Thyroid gland (tissue), 4 donors: ENCODE results near the gene STOML2. TPM values are rescaled to one million over a fixed set of nuclear protein-coding genes. Genes with fewer than 3 reads are reported as not detected.
"Not testable (repeated sequence)": the region's sequence is repeated elsewhere in the genome, so short reads cannot be mapped to it uniquely, and the experiment has no call there.

Experiments
- DNase-seq, 2 donors: peaks; one replicate each; pipeline ENCODE4 v3.0.0-alpha.2; 2019
- H3K27ac ChIP-seq, 3 donors: fragments of 200-600 bp; sonication (generic); 1 replicate in 2 of 3; 2 replicates in 1 of 3; pipeline ENCODE4 v1.5.1; 2016 to 2019; ENCODE audit warnings: mild to moderate bottlenecking in 1 of 3, moderate library complexity in 1 of 3
- H3K27me3 ChIP-seq: fragments of 200-600 bp; sonication (generic); one replicate; pipeline ENCODE4 v1.5.1; 2019
- H3K36me3 ChIP-seq, 2 donors: fragments of 200-600 bp; sonication (generic); one replicate each; pipeline ENCODE4 v1.5.1; 2016 to 2019
- H3K4me1 ChIP-seq, 2 donors: fragments of 200-600 bp; sonication (generic); one replicate each; pipeline ENCODE4 v1.5.1; 2017 to 2019
- H3K4me3 ChIP-seq, 3 donors: fragments of 200-600 bp; sonication (generic); replicated peaks in 1 of 3; 1 replicate in 2 of 3; 2 replicates in 1 of 3; pipeline ENCODE4 v1.5.1; 2016; ENCODE audit warnings: mild to moderate bottlenecking in 1 of 3
- H3K9me3 ChIP-seq: fragments of 200-600 bp; sonication (generic); one replicate; pipeline ENCODE4 v1.5.1; 2017
- CTCF ChIP-seq, 6 experiments: fragments of 200-600 bp in 3 of 6; fragments of 450-650 bp in 3 of 6; sonication (generic) in 3 of 6; IDR thresholded peaks; one replicate each; pipeline ENCODE4 v1.5.1; 2016 to 2019; ENCODE audit warnings: antibody characterized with exemption in 6 of 6, mild to moderate bottlenecking in 2 of 6, inconsistent platforms in 1 of 6, moderate library complexity in 1 of 6
- POLR2A ChIP-seq, 2 donors: fragments of 450-650 bp; IDR thresholded peaks; one replicate each; pipeline ENCODE4 v1.6.1; 2017; ENCODE audit warnings: antibody characterized with exemption in 2 of 2, mild to moderate bottlenecking in 2 of 2, moderate library complexity in 1 of 2
- WGBS, 2 donors: methylation state at CpG; one replicate each; pipeline ENCODE4 v1.1.5; 2017; 5-methylcytosine and 5-hydroxymethylcytosine counted together
- intact Hi-C: fragments of 100-400 bp; cut with DNase I; formaldehyde crosslinking; loops from one replicate; pipeline ENCODE4 v1.15.1; 2023
- total RNA-seq, 4 donors: library from RNA; depleted of rRNA; stranded (reverse); fragments of >200 nt; gene quantifications; one replicate each; pipeline ENCODE4 v1.2.3, GENCODE V29; 2016

The STOML2 gene
- 100 to 1,000 TPM in 1 of 4 donors, 10 to 100 TPM in 3; 72.5 to 130 (median 99.8) TPM for total RNA-seq

GRCh38 chr9:35102769-35103659, at the start of gene STOML2:
TSS of gene STOML2 (minus strand) at chr9:35103131. CDS start at chr9:35103094, 37 bp downstream.
- Histone ChIP-seq H3K27me3 (no peaks in the 10 kb centered on the region), H3K4me3 (peak within 1 kb of the TSS in 2 of 3 donors; percentile 51 to 60), H3K36me3 (peaks cover 44 to 48% of the 10 kb centered on the region in 2 donors), H3K9me3 (no peaks in the 10 kb centered on the region), H3K4me1 (peaks cover 14 to 16% of the 10 kb centered on the region in 2 donors), H3K27ac (peak within 1 kb of the TSS; percentile 61 to 86 (median 72))
- peak; percentile 97 for DNase-seq
- TF ChIP-seq POLR2A (IDR thresholded peaks at IDR 0.05) (peak in 1 of 2 donors; percentile 74), CTCF (IDR thresholded peaks at IDR 0.05) (no peak)
- 1 to 2% methylated on average over 45 to 55 of the region's 57 CpGs for WGBS, 2 donors
- intact Hi-C loops = no loop called here

- H3K4me3 ChIP-seq, H3K4me1 ChIP-seq, H3K9me3 ChIP-seq, DNase-seq, H3K27me3 ChIP-seq, H3K36me3 ChIP-seq, H3K27ac ChIP-seq, intact Hi-C loops: not testable (repeated sequence)
- WGBS, 2 donors = 80 to 82% methylated on average over 5 of the region's 5 CpGs
Measured at GRCh38 chr9:35147941-35148563, 45.1 kb upstream of the STOML2 start.

- 91 to 94% methylated on average over 5 of the region's 5 CpGs for WGBS, 2 donors
- Histone ChIP-seq H3K27me3 (no peaks in the 10 kb centered on the region), H3K9me3 (no peaks in the 10 kb centered on the region), H3K4me1 (no peaks in the 10 kb centered on the region), H3K36me3 (no peaks in the 10 kb centered on the region), H3K4me3 (no peak overlapping the region), H3K27ac (no peak overlapping the region)
- no peak for DNase-seq
- intact Hi-C loops = no loop called here
- no peak for TF ChIP-seq POLR2A (IDR thresholded peaks at IDR 0.05)
- no peak for TF ChIP-seq CTCF (IDR thresholded peaks at IDR 0.05)
Measured at GRCh38 chr9:35142037-35142436, 39.1 kb upstream of the STOML2 start.

- H3K4me3 ChIP-seq = no peak overlapping the region
- TF ChIP-seq CTCF (IDR thresholded peaks at IDR 0.05) = no peak
- no peak for TF ChIP-seq POLR2A (IDR thresholded peaks at IDR 0.05)
- no peaks in the 10 kb centered on the region for H3K4me1 ChIP-seq
- no peaks in the 10 kb centered on the region for H3K27me3 ChIP-seq
- no peaks in the 10 kb centered on the region for H3K9me3 ChIP-seq
- DNase-seq = no peak
- no peaks in the 10 kb centered on the region for H3K36me3 ChIP-seq
- intact Hi-C loops = no loop called here
- no peak overlapping the region for H3K27ac ChIP-seq
- 92 to 94% methylated on average over 2 of the region's 2 CpGs for WGBS, 2 donors
Measured at GRCh38 chr9:35140093-35140492, 37.2 kb upstream of the STOML2 start.

- H3K4me3 ChIP-seq = no peak overlapping the region
- H3K27ac ChIP-seq = no peak overlapping the region
- no peak for DNase-seq
- no peaks in the 10 kb centered on the region for H3K36me3 ChIP-seq
- no peaks in the 10 kb centered on the region for H3K9me3 ChIP-seq
- H3K27me3 ChIP-seq = no peaks in the 10 kb centered on the region
- TF ChIP-seq CTCF (IDR thresholded peaks at IDR 0.05) (no peak), POLR2A (IDR thresholded peaks at IDR 0.05) (no peak)
- intact Hi-C loops = no loop called here
- WGBS, 2 donors = 84 to 88% methylated on average over 8 of the region's 8 CpGs
- H3K4me1 ChIP-seq = no peaks in the 10 kb centered on the region
Measured at GRCh38 chr9:35136866-35137265, 33.9 kb upstream of the STOML2 start.
